ENCODE results near the gene RAB11FIP4.

Gene RAB11FIP4

DNA sequence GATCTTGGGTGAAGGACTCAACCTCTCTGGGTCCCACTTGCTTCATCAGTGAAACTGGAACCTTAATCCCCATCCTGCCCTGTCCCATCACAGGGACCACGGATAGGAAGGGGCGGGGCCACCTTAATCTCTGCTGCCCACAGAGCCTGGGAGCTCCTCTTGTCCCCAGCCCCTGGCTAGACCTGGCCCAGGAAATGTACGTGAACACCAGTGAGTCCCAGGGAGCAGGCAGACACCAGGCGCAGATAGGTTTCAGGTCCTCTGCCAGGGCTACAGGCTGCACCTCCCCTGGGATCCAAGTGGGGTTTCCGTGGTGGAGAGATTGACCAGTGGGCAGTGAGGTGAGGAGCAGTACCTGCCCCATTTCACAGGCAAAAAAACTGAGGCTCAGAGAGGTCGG, 21.0 kb downstream of the RAB11FIP4 start:
- no peak for DNase-seq

- no peak for DNase-seq
Observed at GRCh38 chr17:31413081-31413799, 21.8 kb downstream of the RAB11FIP4 start.

DNA sequence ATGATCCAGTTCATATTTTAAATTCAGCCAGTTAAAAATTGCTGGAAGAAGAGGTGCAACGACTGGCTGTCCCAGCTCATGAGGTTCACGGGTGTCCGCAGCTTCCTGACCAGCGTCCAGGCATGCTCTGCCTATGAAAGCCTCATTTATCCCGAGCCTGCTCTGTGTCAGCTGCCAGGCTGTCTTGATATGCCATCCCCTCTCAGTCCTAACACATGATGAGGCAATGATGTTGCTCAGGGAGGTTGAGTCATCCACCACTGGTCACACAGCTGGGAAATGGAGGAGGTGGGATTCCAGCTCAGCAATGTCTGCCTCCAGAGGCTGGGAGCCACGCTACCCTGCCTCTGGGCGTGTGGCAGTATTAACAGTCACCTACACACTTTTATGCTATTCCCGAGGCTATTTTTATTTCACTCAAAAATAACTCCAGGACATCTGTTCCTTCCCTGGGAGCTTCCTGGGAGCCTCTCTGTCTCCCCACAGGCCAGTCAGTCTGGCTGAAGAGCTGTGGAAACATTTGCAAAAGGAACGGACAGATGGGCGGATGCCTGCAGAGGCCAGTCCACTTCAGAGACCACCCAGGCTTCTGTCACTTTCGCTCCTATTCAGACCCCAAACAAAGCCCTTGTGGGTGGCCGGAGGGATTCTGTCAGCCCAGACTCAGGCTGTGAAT, 22.5 kb downstream of the RAB11FIP4 start:
- DNase-seq = no peak

GRCh38 chr17:31414550-31414918, 23.1 kb downstream of the RAB11FIP4 start:
- no peak for DNase-seq

DNA sequence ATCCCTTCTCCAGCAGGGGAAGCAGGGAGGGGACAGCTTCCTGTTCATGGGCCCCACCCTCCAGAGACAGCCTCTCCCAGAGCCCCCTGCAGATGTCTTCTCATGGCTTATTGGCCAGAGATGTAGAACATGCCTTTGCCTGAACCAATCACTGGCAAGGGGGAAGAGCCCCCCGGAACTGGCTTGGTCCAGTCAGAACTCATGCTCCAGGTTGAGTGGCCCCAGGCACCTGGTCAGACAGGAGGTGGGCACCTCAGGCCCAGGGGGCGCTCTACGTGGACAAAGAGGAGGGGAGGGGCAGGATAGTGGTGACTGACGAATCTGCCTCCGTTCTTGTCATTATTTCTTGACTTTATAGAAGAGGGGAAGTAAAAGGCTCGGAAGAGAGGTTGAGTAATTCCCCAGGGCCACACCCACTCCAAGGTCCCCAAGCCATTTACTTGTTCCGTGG, 23.6 kb downstream of the RAB11FIP4 start:
- peak; percentile 14 for DNase-seq

DNA sequence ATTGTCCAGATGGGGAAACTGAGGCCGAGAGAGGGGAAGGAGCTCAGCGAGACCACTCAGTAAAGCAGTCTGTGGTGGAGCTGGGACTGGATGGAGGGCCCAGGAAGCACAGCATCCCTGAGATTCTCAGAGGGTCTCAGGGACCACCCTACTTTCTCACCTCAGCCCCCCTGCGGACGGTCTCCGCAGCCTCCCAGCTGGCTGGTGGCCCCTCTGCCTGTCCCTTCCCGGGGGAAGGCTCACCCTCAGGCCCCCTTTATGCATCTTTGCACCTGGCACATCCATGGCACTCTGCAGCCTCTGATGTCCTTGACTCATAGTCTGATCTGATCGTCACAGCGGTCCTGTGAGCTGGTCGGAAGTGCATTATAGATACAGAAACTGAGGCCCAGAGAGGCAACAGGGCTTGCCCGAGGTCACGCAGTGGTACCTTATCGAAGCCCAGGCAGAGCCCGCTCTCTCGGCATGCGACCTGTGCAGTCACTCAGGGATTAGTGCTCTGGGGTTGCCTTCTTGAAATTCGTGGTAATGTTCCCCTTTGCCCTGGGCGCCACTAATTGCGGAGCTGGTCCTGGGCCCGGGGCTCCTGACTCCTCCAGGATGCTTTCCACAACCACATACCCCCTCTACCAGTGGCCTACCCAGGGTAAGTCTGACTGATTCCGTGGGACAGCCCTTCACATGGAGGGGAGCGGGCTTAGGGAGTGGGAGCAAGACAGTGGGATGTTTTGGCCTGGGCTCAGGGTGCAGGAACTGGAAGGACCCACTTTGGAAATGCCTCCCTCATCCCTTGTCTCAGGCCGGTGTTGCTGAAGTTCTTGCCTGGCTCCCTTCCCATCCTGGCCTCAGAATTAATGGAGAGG, 24.4 kb downstream of the RAB11FIP4 start:
- no peak for DNase-seq

DNA sequence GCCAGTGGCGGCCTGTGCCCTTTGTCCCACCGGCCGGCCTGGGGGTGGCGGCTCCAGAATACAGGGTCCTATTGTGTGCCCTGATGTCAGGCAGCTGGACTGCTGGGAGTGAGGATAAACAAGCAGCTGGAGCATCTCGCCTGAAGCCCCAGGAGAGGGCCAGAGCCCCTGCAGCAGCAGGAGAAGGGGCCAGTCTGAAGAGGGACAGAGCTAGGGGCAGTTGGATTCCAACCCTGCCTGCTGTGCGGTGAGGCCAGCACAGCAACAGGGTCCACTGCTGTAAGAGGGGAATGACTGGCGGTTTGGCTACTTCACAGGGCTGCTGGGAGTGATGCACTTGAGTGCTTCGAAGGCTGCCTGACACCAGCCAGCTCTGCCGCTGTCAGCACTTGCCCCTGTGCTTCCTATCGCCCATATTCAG, 25.0 kb downstream of the RAB11FIP4 start:
- DNase-seq = no peak

GRCh38 chr17:31417051-31417792, 25.7 kb downstream of the RAB11FIP4 start:
- DNase-seq = no peak

GRCh38 chr17:31418773-31419350, 27.4 kb downstream of the RAB11FIP4 start:
- DNase-seq = no peak

- DNase-seq = no peak
Observed at GRCh38 chr17:31422443-31422842, 31.0 kb downstream of the RAB11FIP4 start.

DNA sequence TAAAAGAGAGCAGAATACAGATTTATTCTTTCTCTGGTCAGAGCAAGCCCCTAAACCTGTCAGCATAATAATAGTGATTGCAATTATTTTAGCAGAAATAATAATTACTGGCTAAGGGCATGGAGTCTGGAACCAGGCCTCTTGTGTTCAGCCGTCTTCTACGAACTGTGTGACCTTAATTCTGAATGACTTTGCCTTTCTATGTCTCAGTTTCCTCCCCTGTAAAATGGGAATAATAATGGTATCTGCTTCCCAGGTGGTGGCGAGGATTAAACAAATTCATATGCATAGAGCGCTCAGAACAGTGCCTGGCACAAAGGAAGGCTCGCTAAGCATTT, 33.4 kb downstream of the RAB11FIP4 start:
- DNase-seq = no peak

- no peak for DNase-seq
Observed at GRCh38 chr17:31425282-31426040, 34.0 kb downstream of the RAB11FIP4 start.

- no peak for DNase-seq
Observed at GRCh38 chr17:31427684-31428083, 36.2 kb downstream of the RAB11FIP4 start.

DNA sequence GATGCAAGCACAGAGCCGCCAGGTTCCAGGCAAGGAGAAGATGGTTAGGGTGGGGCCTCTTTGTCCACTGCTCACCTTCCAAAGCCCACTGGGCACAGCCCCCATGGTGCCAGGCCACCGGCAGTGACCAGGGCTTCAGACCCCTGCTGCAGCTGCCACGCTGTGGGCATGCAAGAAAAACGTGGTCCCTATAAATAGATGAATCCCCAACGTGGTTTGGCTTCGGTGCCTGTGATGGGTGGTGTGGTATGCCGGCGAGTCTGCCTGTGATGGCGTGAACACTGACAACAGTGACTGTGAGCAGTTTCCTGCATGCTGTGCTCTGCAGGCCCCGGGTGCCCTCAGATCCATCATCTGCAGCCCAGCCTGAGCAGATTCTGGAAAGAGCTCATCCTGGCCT, 36.6 kb downstream of the RAB11FIP4 start:
- DNase-seq = no peak

DNA sequence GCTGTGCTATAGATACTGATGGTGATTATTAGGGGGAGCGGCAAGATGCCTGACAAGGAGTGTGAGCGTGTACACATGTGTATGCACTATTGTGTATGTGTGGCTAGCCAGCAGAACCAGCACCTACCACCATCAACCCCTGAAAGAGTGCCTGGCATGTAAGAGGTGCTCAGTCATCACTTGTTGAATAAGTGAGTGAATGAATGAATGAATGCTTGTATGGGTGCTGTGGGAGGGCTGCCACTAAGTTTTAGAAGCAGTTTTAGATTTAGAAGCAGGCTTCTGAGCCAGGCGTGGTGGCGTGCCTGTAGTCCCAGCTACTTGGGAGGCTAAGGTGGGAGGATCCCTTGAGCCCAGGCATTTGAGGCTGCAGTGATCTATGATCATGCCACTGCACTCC, 37.0 kb downstream of the RAB11FIP4 start:
- DNase-seq = no peak

GRCh38 chr17:31431098-31431851, 39.8 kb downstream of the RAB11FIP4 start:
- DNase-seq = no peak

GRCh38 chr17:31431852-31432658, 40.6 kb downstream of the RAB11FIP4 start:
- no peak for DNase-seq

DNA sequence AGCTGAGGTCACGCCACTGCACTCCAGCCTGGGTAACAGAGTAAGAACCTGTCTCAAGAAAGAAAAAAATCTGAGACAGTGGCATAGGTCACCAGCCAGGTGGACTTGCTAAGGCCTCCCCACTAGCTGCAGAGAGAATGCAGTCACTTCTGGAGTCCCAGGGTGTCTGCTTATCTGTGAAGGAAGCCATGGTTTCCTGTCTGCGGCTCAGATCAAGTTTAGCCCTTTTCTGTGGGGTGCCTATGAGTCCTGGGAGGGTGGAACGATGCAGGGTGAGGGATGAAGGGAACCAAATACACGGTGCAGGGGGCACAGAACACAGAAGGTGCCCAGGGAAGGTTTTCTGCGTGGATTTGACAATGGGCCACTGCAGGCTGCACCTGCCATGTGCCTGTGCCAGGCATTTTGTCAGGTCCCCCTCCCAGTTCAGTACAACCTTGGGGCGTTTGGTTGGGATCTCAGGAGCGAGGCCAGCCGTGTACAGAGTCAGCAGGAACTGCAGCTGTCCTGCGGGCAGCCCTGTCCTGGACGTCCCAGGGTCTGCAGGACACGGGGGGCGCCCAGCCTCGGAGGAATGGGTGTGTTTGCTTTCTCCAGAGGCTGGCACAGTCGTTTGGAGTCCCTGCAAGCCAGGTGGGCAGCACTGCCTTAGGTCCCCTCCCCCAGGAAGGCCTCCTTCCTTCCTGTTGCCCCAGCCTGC, 41.8 kb downstream of the RAB11FIP4 start:
- DNase-seq = peak; percentile 69

Data from GF-D8 (cell line).